HG03354 (cell line): Measurements from ENCODE around the gene PDE6A.
"Not testable (repeated sequence)": the region's sequence is repeated elsewhere in the genome, so short reads cannot be mapped to it uniquely, and the experiment has no call there.

Source experiments
- ATAC-seq: cut with Tn5 transposase; IDR thresholded peaks from one replicate; pipeline ENCODE4 v1.9.1; 2021; ENCODE audit warnings: mild to moderate bottlenecking; ENCODE audit not compliant: unreplicated experiment, poor library complexity, severe bottlenecking

The PDE6A gene

DNA sequence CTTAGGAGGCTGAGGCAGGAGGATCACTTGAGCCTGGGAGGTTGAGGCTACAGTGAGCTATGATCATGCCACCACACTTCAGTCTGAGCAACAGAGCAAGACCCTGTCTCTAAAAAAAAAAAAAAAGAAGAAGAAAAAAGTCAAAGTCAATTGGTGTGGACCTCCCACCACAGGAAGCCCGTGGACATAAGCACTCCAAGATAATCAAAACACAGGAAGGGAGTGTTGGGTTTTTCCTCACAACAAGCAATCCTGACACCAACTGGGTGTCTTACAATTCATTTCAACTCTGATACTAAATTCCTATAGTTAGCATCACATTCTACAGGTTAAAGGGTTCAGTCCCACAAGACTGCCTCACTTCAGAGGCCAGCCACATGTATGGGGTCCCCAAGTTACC lies 70.7 kb downstream of the PDE6A start:
- ATAC-seq, result no peak

DNA sequence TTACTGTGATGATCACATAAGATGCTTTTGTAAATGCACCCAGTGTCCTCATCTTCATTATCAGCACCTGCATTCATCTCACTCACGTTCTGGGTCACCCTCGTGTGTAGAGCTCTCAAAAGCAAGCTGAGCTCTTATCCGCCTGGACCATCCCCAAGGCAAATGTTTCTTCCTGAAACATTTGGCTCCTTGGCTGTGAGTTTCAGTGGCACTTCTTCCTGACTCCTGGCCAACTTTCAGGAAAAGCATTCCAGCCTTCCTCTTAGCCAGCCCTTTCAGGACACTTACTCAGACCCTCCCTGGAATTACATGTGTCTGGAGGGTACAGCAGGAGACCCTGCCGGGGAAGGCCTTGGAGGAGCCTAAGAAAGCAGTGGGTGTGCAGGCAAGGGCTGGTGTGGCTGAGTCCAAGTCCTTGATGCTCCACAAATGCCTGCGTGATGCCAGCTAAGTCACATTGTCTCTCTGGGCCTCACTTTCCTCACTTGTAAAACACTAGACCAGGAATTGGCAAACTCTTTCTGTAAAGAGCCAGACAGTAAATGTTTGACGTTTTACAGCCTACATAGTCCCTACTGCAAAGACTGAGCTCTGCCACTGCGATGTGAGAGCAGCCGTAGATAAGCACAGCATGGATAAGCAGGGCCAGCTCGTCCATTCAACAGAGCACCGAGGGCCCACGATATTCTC lies 72.1 kb downstream of the PDE6A start:
- ATAC-seq, result no peak

DNA sequence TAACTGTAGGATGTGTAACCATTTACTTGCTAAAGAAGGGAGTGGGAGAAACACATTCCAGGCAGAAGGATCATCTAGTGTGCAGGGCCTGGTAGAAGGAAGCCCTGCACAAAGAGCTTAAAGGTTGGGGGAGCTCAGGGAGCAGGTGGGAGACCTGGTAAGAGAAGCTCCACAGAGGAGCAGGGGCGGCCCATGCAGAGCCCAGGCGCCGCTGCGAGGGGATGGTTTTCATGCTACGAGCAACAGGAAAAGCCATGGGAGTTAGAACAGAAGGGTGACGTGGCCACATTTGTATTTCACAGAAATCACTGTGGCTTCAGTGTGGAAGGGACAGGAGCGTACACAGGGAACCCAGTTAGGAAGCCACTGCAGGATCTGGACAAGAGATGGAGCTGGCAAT lies 73.1 kb downstream of the PDE6A start:
- no peak for ATAC-seq

DNA sequence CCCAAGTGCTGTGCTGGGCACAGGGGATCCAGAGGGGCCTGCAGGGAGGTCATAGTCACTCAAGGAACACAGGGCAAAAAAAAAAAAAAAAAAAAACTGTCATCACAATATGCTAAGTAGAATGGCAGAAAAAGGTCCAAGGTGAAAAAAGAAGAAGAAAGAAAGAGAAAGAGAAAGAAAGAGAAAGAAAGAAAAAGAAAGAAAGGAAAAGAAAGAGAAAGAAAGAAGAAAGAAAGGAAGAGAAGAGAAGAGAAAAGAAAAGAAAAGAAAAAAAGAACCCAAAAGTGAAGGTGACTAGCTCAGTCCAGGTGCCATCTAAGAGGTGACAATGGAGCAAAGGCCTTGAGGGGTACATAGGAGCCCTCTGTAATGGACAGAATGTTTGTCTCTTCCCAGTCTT lies 73.9 kb downstream of the PDE6A start:
- ATAC-seq, result no peak

DNA sequence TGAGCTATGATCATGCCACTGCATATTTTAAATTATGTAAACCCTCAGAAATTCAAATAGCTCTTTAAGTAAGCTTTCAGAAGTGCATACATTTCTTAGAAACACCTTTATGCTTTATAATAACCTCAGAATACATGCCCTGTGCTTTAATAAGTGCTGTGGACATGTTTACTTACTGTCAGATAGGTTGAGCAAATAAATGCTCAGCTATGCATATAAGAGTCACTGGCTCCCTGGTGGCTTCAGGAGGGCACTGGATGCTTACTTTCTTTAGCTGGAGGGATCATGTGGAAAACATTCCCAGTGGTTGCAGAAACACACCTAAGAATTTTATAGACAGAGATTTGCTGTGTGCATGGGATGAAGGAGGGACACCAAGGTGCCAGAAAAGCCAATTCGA lies 74.4 kb downstream of the PDE6A start:
- no peak for ATAC-seq

DNA sequence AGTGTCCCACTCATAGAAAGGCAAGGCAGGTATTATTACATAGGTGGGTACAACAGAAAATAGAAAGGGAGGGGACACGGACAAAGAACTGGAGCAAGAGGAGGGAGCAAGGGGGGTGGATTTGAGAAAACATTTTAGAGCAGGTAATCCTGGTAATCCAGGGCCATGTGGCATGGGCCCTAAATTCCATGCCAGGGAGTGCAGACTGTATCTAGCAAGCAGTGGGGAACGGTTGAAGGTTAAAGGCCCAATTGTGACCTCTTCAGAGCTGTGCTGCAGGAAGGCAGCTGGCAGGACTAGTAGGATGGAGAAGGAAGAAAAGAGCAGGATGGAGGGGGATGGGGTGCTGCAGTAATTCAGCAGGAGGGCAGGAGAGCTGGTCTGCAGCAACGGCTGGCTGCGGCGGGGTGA lies 75.2 kb downstream of the PDE6A start:
- ATAC-seq, result no peak

DNA sequence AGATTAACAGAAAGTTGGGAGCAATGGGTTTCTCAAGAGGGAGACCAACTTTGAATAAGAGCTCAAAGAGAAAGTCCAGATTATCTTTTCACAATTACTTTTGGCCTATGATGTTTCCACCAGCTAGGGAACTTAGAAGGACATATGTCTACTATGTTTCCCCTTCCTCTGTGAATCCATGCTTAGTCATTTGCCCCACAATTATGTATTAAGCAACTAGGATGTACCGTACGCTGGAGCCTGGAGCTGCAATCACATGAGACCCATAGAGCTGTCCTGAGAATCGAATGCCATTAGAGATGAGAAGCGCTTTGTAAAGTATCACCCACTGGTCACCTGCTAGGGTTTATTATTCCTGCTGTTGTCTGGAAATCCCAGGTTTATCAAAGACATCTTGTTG lies 78.8 kb downstream of the PDE6A start:
- no peak for ATAC-seq

DNA sequence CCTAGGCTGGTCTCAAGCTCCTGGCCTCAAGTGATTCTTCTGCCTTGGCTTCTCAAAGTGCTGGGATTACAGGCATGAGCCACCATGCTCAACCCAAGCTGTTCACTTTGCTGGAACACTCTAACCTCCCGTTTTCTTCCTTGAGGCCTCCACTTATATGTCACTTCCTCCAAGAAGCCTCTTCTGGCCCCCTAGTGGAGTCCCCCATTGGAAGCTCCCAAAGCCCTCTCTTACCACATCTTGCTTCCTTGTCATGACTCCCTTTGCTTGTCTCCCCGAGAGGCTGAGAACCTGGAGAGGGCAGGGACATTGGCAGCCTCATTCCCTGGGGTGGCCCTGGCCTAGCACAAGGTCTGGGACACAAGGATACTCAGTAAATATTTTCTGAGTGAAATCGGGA lies 80.8 kb downstream of the PDE6A start:
- ATAC-seq, result no peak

DNA sequence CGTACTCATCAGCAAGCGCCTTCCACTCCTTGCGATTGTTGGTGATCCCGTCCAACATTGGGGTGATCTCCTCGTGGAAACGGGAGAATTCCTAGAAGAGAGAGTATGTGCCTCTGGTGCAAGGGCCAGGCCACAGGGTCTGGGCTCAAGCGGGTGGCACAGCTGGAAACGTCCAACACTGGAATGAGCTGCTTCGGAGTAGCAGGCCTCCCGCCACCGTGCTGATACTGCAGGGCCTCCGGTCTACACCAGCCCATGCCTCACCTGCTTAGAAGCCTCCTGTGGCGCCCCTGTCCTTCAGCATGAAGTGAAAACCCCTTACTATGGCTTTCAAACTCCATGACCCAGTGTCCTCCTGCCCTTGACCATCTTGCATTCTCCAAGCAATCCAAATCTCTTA lies 81.4 kb downstream of the PDE6A start:
- no peak for ATAC-seq

DNA sequence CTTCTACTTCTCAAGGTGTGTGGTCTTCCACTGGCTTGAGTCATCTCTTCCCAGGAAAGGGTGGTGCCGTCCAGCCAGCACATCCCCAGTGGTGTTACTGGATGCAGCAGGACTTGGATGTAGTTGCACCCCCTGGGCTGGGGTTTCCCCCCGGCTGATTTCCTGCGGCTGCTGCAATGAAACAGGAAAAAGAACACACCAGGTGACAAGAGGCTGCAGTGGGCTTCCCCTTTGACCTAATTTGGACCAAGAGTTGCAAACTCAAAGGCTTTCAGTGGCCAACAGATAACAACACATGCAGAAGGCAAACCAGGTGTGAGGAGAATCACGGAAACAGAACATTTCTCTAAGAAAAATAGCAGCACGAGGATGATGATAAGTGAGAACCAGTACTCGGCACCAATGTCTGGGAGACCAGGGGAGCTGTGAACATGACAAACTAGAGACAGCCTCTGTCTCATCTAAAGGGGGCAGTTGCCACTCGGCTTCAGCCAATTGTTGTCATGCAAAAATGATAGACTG lies 83.7 kb downstream of the PDE6A start:
- ATAC-seq, result peak; percentile 86

DNA sequence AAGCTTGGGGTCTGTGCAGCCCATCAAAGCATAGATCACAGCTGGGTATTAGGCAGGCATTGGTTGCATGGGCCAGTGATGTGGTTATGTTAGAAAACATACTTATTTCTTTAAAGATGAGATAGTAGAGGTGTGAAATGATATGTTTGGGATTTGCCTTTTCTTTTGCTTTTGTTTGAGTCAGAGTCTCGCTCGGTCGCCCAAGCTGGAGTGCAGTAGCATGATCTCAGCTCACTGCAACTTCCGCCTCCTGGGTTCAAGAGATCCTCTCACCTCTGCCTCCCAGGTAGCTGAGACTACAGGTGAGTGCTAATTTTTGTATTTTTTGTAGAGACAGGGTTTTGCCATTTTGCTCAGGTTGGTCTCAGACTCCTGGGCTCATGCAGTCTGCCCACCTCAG lies 84.8 kb downstream of the PDE6A start:
- no peak for ATAC-seq

DNA sequence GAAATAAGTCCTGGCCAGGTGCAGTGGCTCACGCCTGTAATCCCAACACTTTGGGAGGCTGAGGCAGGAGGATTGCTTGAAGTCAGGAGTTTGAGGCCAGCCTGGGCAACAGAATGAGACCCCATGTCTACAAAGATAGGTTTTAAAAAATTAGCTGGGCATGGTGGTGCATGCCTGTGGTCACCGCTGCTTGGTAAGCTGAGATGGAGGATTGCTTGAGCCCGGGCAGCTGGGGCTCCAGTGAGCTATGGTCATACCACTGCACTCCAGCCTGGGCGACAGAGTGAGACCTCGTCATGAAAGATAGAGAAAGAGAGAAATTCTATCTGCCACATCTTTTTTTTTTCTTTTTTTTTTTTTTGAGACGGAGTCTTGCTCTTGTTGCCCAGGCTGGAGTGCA lies 86.1 kb downstream of the PDE6A start:
- not testable (repeated sequence) for ATAC-seq

DNA sequence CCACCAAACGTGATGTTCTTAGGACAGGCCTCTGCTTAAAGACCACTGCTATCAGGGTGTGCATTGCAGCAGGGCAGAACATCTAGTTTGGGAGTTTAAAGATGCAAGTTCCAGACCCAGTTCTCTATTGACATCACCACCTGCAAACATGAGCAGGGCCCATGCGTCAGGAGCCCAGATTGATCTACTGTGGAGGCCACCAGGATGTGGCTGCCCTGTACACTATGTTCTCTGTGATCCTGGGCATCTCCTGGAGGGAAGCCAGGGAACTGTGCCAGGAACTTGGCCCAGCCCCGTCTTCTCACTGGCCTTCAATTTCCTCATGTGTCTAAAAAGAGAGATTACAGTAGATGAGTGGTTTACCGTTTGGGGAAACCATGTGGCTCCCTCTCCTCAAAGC lies 87.1 kb downstream of the PDE6A start:
- no peak for ATAC-seq

DNA sequence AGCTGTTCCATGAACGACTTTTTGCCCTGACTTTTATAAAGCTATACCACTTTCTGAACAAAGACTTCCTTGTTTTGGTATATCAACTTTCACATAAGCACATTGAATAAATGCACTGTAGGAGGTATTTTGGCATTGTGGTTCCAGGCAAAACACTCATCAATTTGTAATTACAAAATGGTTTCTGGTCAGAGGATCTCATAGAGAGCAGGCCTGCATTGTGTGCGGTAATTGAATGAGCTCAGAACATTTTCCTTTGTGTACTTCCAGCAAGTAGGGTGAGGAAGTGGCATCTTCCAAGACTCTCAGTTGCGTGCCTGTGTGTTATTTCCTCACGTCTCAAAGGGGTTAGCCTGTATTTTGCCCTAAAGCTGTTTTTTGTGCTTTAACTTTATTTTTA lies 89.2 kb downstream of the PDE6A start:
- no peak for ATAC-seq

DNA sequence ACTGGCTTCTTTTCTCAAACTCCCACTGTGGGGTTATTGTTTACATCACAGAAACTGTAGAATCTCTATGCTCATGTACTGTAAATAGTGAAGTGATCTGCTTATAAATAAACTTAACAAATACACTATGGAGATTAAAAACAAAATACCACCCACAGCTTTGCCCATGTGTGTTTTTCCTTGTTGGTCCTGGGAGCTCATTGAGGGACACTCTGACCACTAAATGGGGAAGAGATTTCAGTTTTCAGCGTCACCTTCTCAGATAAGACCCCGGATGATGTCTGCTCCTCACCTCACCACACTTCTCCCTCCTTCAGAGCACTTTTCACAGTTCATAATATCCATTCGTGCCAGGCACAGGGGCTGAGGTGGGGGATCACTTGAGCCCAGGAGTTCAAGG lies 89.7 kb downstream of the PDE6A start:
- no peak for ATAC-seq

DNA sequence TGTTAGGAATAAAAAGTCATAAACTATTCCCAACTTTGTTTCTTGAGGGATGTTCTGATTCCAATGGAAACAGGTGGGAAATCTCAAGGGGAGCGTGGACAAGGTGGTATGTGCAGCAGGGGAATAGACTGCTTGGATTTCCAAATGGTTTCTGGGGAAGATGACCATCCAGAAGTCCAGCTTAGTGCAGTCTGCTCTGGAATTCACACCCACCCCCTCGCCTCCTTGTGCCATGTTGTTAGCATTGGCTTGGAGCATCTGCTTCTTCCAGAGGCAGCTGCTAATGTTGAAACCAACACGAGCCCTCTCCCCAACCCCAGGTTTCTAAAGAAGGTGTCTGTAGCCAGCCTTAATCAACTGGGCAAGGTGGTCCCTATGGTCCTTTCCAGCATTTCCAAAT lies 90.9 kb downstream of the PDE6A start:
- ATAC-seq, result no peak

DNA sequence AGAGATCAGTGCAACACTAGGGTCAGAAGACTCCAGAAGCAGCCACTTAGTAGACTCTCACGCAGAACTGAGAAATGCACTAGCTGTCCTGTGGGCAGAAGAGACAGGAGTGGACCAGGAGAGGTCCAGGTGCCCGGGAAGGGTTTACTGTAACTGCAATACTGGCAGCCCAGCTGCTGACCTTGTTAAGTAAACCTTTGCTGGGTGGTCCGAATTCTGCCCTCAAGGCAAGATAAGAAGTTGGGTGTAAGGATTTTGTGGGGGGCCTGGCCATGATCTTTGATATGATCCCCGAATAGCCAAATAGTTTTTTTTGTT lies 91.3 kb downstream of the PDE6A start:
- ATAC-seq, result peak; percentile 22

DNA sequence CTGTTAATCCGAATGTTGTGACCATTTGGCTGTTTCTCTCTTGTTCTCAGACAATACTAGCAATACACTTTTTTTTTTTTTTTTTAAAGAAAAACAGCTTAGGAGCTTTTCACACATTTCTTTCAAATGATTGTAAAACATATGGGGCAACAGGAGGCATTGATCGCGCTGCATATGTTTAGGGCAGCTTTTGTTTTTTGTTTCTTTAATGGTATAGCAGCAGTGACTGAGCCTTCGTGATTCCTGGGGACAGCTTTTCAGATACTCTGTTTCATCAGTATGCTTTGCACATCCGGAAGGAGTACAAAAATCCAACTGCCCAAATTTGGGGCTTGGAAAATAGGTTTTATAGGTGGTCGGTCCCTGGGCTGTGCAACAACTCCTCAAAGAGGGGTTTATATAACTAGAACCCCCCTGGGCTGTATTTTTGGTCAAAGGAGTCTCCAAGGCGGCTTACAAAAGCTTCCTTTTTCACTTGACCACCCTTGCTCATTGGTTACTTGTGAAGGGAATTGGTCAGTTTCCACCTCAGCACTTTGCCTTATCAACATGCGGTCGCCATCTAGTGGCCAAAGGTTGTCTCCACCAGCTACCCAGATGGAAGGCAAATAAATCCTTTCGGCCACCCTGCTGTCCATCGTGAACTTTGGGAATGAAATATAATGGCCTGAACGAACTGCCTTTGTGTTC lies 91.8 kb downstream of the PDE6A start:
- ATAC-seq, result peak; percentile 88

DNA sequence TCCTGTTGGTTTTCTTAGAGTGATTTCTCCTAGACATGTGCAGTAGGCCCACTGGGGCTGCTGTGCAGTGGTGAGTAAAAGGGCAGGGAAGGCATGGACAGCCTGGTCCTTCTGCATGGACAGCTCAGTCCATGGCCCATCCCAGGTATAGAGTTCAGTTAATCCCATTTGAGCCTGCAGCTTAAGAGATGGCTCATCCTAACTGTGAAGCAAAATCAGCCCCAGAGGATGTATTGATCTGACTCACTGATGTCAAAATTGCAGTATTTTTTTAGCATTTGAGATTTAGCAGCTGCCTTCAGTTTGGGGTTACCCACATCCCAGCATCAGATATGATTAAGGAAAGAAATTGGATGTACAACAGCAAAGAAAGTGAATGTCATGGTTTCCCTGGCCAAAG lies 93.4 kb downstream of the PDE6A start:
- ATAC-seq, result no peak

DNA sequence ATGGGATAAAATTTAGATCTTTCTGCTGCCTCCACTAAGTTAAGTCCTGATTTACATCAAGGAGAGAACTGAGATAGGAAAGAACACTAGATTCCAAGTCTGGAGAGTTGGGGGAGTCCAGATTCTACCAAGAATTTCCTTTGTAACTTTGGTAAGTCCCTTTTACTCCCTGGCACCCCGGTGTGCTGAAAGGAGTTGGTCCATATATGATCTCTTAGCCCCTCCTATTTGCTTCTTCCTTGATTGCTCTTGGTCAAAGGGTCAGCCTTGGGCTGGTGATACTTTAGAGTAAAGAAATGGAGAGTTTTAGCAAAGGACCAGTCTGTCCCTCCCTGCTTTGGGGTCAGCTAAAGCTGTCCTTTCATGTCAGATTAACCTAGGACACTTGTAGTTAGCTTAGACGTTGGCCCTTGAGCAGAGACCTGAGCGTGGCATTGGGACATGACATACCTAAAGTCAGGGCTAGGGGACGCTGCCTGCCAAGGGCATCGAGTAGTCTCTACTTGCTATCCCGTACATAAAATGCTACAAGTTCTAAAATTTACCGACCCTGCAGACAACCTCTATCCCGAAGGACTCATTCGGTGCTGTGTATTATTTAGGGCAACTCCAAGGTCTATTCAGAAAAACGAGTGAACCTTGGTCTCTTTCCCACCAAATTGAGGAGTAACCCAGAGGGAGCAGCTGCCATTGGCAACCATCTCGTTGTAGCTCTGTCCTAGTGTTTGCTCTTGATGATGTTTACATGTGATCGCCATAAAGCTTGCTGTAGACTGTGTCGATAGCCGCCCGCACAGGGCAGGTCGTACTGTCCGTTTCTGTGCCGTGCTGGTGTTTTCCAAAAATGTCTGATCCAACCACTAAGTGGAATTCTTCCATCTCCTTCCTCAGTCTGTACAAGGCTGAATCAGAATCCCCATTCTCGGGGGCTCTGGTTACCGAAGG lies 94.4 kb downstream of the PDE6A start:
- ATAC-seq, result no peak
